SU-DHL-6 (cell line): ENCODE measurements around the gene LDLRAD3.

Experiments
- CTCF ChIP-seq: fragments of 200-600 bp; sonication (generic); IDR thresholded peaks from one replicate; pipeline ENCODE4 v1.5.1; 2017; ENCODE audit warnings: antibody characterized with exemption, mild to moderate bottlenecking, low read length, moderate library complexity; ENCODE audit not compliant: insufficient read depth, poor library complexity, severe bottlenecking
- EZH2phosphoT487 ChIP-seq: fragments of 200-600 bp; sonication (generic), shearing (Covaris generic); conservative IDR thresholded peaks from 2 replicates; pipeline ENCODE4 v1.6.1; 2018; ENCODE audit warnings: mild to moderate bottlenecking, antibody characterized with exemption, low read length, moderate library complexity, mixed read lengths

- TF ChIP-seq CTCF (no peak), EZH2phosphoT487 (no peak)
Measured at GRCh38 chr11:36193721-36194120, 249.9 kb downstream of the LDLRAD3 start.
